Mucosa of gallbladder (tissue), 1 donor: Measurements from ENCODE around the gene PPARG. TPM values are rescaled to one million over a fixed set of nuclear protein-coding genes. Genes with fewer than 3 reads are reported as not detected.
"Not testable (repeated sequence)": the region's sequence is repeated elsewhere in the genome, so short reads cannot be mapped to it uniquely, and the experiment has no call there.

Source experiments
- DNase-seq: peaks from one replicate; pipeline ENCODE4 v3.0.0-alpha.2; 2020; ENCODE audit warnings: low spot score
- total RNA-seq: library from RNA; stranded (reverse); gene quantifications from one replicate; pipeline ENCODE4 v1.2.1, GENCODE V29; 2021
- donor health status: DM: no; HTN: no; CAD: no.

Gene PPARG
- total RNA-seq, 1 donor from 2014 or later = 13.0 TPM

DNA sequence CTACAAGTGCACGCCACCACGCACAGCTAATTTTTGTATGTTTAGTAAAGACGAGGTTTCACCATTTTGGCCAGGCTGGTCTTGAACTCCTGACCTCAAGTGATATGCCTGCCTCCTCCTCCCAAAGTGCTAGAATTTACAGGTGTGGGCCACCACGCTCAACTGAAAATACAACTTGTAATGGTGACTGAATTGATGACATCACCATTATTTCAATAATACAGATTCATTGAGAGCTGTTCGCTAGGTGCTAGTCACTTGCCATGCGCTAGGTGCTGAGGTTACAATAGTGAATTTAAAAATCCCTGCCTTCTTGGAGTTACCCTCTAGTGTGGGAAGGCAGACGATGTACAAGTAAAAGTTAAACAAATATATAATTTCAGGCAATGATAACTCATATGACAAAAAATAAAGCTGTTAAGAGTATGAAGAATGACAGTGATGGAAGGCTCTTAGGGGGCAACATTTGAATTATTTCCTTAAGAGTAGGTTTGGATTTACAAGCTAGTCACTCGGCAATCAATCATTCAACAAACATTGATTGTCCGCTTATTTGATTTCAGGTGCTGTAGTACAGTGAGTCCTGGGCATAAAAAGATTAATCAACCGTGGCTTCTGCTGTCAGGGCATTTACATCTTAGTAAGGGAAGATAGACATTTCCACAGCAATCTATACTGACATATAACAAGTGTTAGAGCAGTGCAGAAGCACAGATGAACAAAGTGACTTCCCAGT is 9.1 kb upstream of the PPARG start:
- DNase-seq = no peak

- DNase-seq = no peak
Observed at GRCh38 chr3:12280357-12280806, 8.5 kb upstream of the PPARG start.

GRCh38 chr3:12284591-12284990 is 4.3 kb upstream of the PPARG start:
- DNase-seq = no peak

DNA sequence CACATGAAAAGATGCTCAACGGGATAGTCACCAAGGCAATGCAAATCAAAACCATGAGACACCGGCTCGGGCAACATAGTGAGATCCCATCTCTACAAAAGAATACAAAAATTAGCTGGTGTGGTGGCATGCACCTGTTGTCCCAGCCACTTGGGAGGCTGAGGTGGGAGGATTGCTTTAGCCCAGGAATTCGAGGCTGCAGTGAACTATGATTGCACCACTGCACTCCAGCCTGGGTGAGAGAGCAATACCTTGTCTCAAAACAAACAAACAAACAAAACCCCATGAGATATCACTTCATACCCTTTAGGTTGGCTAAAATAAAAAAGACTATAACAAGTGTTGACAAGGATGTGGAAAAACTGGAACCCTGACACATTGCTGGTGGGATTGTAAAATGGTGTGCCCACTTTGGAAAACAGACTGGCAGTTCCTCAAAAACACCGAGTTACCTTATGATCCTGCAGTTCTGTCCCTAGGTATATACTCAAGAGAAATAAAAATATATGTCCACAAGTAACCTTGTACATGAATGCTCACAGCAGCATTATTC is 3.8 kb upstream of the PPARG start:
- DNase-seq = no peak

DNA sequence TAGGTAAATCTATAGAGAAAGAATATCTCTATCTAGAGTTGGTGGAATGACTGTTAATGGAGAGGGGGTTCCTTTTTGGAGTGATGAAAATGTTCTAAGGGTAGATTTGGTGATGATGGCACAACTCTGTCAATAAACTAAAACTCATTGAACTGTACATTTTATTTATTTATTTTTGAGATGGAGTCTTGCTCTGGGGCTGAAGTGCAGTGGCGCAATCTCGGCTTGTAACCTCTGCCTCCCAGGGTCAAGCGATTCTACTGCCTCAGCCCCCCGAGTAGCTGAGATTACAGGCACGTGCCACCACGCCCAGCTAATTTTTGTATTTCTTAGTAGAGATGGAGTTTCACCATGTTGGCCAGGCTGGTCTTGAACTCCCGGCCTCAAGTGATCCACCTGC is 3.1 kb upstream of the PPARG start:
- DNase-seq = not testable (repeated sequence)

- no peak for DNase-seq
Observed at GRCh38 chr3:12286504-12286903, 2.4 kb upstream of the PPARG start.

GRCh38 chr3:12286927-12287726 is 1.7 kb upstream of the PPARG start:
- no peak for DNase-seq

DNA sequence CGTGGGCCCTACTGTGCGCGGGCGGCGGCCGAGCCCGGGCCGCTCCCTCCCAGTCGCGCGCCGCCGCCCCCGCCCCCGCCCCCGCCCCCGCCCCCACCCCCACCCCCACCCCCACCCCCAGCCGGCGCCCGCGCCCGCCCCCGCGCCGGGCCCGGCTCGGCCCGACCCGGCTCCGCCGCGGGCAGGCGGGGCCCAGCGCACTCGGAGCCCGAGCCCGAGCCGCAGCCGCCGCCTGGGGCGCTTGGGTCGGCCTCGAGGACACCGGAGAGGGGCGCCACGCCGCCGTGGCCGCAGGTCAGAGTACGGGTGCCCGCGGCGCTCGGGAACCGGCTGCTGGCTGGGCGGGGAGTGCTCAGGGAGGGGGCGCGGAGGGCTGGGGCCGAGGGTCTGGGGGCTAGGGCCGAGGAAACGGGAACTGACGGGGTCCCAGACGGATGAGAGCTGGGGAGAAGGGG is 1.1 kb upstream of the PPARG start:
- DNase-seq = peak; percentile 24

GRCh38 chr3:12289524-12289923 is 654 bp downstream of the PPARG start:
- DNase-seq = no peak

GRCh38 chr3:12292770-12293169 is 3.9 kb downstream of the PPARG start:
- DNase-seq = no peak

GRCh38 chr3:12294885-12295580 is 6.2 kb downstream of the PPARG start:
- DNase-seq = no peak

DNA sequence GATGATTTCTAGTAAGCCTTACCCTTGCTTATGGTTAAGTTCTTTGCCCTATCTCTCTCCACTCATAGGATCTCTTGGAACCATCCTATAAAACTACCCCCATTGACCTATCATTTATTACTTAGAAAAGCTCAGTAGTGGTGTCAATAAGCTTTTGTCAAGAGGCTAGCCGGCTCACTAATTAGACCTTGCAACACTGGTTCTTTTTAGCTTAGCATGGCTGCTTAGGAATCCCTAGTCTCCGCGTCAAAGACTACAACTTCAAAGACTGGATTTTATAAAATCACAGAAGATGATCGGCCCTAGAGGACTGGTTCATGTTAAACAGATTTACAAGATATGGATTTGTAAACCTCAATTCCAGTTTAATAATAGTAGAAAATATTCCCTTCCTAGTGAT is 7.6 kb downstream of the PPARG start:
- DNase-seq = no peak

- no peak for DNase-seq
Observed at GRCh38 chr3:12299026-12299425, 10.2 kb downstream of the PPARG start.

DNA sequence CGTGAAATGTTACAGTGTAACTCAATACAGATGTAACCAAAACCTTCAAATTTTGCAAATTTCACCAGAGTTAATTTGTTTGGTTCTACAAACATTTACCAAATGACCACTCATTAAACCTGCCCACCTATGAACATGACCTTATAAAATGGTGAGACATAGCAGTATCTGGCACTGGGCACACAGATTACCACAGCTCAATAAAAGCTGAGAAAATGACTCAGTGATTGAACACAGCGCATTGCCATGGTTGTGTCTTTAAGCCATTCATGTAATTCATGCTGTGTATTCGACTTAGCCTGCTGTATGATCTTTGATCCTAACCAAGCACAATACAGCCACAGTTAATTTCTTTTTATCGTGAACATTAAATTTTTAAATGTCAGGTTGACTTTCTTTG is 11.3 kb downstream of the PPARG start:
- no peak for DNase-seq

- no peak for DNase-seq
Observed at GRCh38 chr3:12301031-12301430, 12.2 kb downstream of the PPARG start.

GRCh38 chr3:12301513-12301912 is 12.6 kb downstream of the PPARG start:
- peak; percentile 69 for DNase-seq

- DNase-seq = no peak
Observed at GRCh38 chr3:12302564-12302963, 13.7 kb downstream of the PPARG start.

GRCh38 chr3:12303534-12303933 is 14.7 kb downstream of the PPARG start:
- no peak for DNase-seq

DNA sequence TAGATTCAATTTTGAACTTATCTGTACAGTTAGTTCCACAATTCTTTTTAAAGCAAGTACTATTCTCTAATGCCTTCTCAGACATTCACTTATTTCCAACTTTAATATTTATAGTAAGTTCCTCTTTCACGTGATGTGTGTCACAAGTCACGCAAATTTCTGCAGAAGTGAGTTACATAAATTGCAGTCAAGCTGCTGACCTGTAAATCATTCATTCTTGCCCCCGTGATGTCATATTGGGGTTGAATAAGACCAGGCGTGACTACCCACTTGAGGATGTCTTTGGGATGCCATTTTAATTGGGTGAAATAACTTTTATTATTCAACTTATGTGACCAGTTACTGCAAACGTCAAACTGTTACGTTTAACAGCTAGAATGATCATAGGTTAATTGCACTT is 15.1 kb downstream of the PPARG start:
- no peak for DNase-seq

DNA sequence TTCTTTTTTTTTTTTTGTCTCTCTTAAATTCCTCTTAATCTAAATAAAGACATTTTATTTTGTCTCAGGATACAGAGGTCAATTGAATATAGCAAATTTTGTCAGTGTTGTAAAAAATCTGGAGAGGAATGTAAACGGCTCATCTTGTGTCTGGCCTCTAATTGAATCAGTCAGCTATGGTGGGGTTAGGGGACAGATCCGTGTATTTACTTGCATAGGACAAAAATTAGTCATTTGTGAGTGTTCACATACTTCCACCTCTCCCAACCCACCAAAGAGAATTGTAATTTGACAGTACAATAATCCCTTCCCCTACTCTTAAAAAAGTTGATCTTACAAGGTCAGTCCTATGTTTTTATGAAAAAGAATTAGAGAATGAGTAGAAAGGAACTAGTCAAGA is 18.3 kb downstream of the PPARG start:
- DNase-seq = no peak

GRCh38 chr3:12308517-12308916 is 19.6 kb downstream of the PPARG start:
- DNase-seq = no peak

DNA sequence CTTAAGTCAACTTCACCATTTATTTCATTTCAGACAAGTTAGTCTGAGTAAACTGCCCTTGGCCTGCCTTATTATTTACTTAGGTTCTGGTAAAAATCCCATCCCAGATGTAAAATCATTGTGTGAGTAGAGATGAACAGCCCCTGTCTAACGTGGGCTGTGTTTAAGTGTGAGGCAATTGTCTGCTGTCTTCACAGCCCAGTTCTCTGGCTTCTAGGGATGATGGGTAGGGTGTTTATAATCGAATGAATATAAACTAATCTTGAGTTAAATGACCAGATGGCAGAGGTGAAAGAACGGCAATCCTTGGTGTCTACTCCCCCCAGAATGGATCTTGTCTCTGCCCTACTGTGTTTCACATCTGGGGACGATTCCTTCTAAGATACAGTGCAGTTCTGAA is 20.8 kb downstream of the PPARG start:
- no peak for DNase-seq
